HUES48 (cell line): ENCODE measurements around the gene GTF2I.

Source experiments
- H3K27ac ChIP-seq: one replicate; pipeline ENCODE4 v1.7.0; 2013; ENCODE audit warnings: low read depth, low read length, inconsistent platforms
- H3K27me3 ChIP-seq: 2 replicates; pipeline ENCODE4 v1.6.1; 2013; ENCODE audit warnings: mild to moderate bottlenecking, low read length; ENCODE audit not compliant: control insufficient read depth, insufficient read depth
- H3K36me3 ChIP-seq: 2 replicates; pipeline ENCODE4 v1.6.1; 2013; ENCODE audit warnings: low read length; ENCODE audit not compliant: control insufficient read depth, insufficient read depth
- H3K4me1 ChIP-seq: 2 replicates; pipeline ENCODE4 v1.6.1; 2013; ENCODE audit warnings: mild to moderate bottlenecking, low read length; ENCODE audit not compliant: control insufficient read depth, insufficient read depth
- H3K4me3 ChIP-seq: 2 replicates; pipeline ENCODE4 v1.5.1; 2013; ENCODE audit warnings: mild to moderate bottlenecking, low read depth, low read length
- H3K9ac ChIP-seq: 2 replicates; pipeline ENCODE4 v1.6.1; 2013; ENCODE audit warnings: mild to moderate bottlenecking, low read depth, low read length, moderate library complexity
- H3K9me3 ChIP-seq: 2 replicates; pipeline ENCODE4 v1.6.1; 2013; ENCODE audit warnings: low read length; ENCODE audit not compliant: control insufficient read depth, insufficient read depth

Gene GTF2I

GRCh38 chr7:74657692-74658177 is at the start of gene GTF2I:
TSS of gene GTF2I (plus strand) at chr7:74657718. CDS start at chr7:74689129, 31,411 bp downstream.
- peak within 1 kb of the TSS; percentile 81 for H3K4me3 ChIP-seq
- peak within 1 kb of the TSS; percentile 100 for H3K27ac ChIP-seq
- no peaks in the 10 kb centered on the region for H3K27me3 ChIP-seq
- peak within 1 kb of the TSS; percentile 96 for H3K9ac ChIP-seq
- no peaks in the 10 kb centered on the region for H3K36me3 ChIP-seq
- H3K9me3 ChIP-seq = no peaks in the 10 kb centered on the region
- peaks cover 34% of the 10 kb centered on the region for H3K4me1 ChIP-seq

- Histone ChIP-seq H3K36me3 (no peaks in the 10 kb centered on the region), H3K4me3 (no peak overlapping the region), H3K9ac (no peak overlapping the region), H3K27ac (no peak overlapping the region), H3K9me3 (no peaks in the 10 kb centered on the region), H3K27me3 (no peaks in the 10 kb centered on the region), H3K4me1 (peaks cover 3% of the 10 kb centered on the region; the same call in 1 of the 2 replicates)
These were observed 45.3 kb upstream of the GTF2I start for GRCh38 chr7:74612015-74612829.

GRCh38 chr7:74615933-74616780 is 41.4 kb upstream of the GTF2I start:
- no peaks in the 10 kb centered on the region for H3K9me3 ChIP-seq
- H3K9ac ChIP-seq = no peak overlapping the region
- H3K36me3 ChIP-seq = no peaks in the 10 kb centered on the region
- no peaks in the 10 kb centered on the region for H3K27me3 ChIP-seq
- H3K27ac ChIP-seq = no peak overlapping the region
- H3K4me1 ChIP-seq = peaks cover 12% of the 10 kb centered on the region; the same call in 1 of the 2 replicates
- H3K4me3 ChIP-seq = no peak overlapping the region

- H3K27me3 ChIP-seq = no peaks in the 10 kb centered on the region
- H3K9me3 ChIP-seq = no peaks in the 10 kb centered on the region
- no peak overlapping the region; the same call in 1 of the 2 replicates for H3K9ac ChIP-seq
- no peaks in the 10 kb centered on the region for H3K36me3 ChIP-seq
- no peak overlapping the region for H3K4me3 ChIP-seq
- H3K4me1 ChIP-seq = peaks cover 12% of the 10 kb centered on the region; the same call in 1 of the 2 replicates
- H3K27ac ChIP-seq = no peak overlapping the region
These were observed 40.3 kb upstream of the GTF2I start for GRCh38 chr7:74617180-74617744.

- Histone ChIP-seq H3K9ac (no peak overlapping the region), H3K27ac (peak overlapping the region; percentile 47), H3K27me3 (no peaks in the 10 kb centered on the region), H3K4me3 (no peak overlapping the region), H3K4me1 (peaks cover 12% of the 10 kb centered on the region; the same call in 1 of the 2 replicates), H3K36me3 (no peaks in the 10 kb centered on the region), H3K9me3 (no peaks in the 10 kb centered on the region)
These were observed 38.2 kb upstream of the GTF2I start for GRCh38 chr7:74619235-74619860.

- H3K9me3 ChIP-seq = no peaks in the 10 kb centered on the region
- peaks cover 11% of the 10 kb centered on the region for H3K4me1 ChIP-seq
- H3K9ac ChIP-seq = no peak overlapping the region
- no peak overlapping the region for H3K27ac ChIP-seq
- H3K4me3 ChIP-seq = no peak overlapping the region
- H3K27me3 ChIP-seq = no peaks in the 10 kb centered on the region
- no peaks in the 10 kb centered on the region for H3K36me3 ChIP-seq
These were observed 35.2 kb upstream of the GTF2I start for GRCh38 chr7:74622228-74622749.

- Histone ChIP-seq H3K9me3 (no peaks in the 10 kb centered on the region), H3K4me3 (no peak overlapping the region), H3K9ac (no peak overlapping the region), H3K4me1 (peaks cover 16% of the 10 kb centered on the region), H3K27ac (no peak overlapping the region), H3K27me3 (no peaks in the 10 kb centered on the region), H3K36me3 (no peaks in the 10 kb centered on the region)
These were observed 34.4 kb upstream of the GTF2I start for GRCh38 chr7:74623135-74623534.

GRCh38 chr7:74625446-74625845 is 32.1 kb upstream of the GTF2I start:
- H3K4me3 ChIP-seq = no peak overlapping the region
- no peak overlapping the region for H3K9ac ChIP-seq
- H3K4me1 ChIP-seq = peaks cover 16% of the 10 kb centered on the region
- no peaks in the 10 kb centered on the region for H3K27me3 ChIP-seq
- H3K9me3 ChIP-seq = no peaks in the 10 kb centered on the region
- no peak overlapping the region for H3K27ac ChIP-seq
- no peaks in the 10 kb centered on the region for H3K36me3 ChIP-seq

GRCh38 chr7:74627661-74628411 is 29.7 kb upstream of the GTF2I start:
- H3K27me3 ChIP-seq = no peaks in the 10 kb centered on the region
- 0 out of 2 replicates have a peak overlapping the region, but pooled peaks have one; percentile 14 for H3K4me3 ChIP-seq
- peak overlapping the region; percentile 57 for H3K9ac ChIP-seq
- no peaks in the 10 kb centered on the region for H3K36me3 ChIP-seq
- peak overlapping the region; percentile 96 for H3K27ac ChIP-seq
- peaks cover 16% of the 10 kb centered on the region for H3K4me1 ChIP-seq
- no peaks in the 10 kb centered on the region for H3K9me3 ChIP-seq

GRCh38 chr7:74632505-74632904 is 25.0 kb upstream of the GTF2I start:
- no peak overlapping the region for H3K4me3 ChIP-seq
- H3K9ac ChIP-seq = no peak overlapping the region
- H3K27me3 ChIP-seq = no peaks in the 10 kb centered on the region
- H3K4me1 ChIP-seq = peaks cover 10% of the 10 kb centered on the region
- H3K36me3 ChIP-seq = no peaks in the 10 kb centered on the region
- no peak overlapping the region for H3K27ac ChIP-seq
- no peaks in the 10 kb centered on the region for H3K9me3 ChIP-seq
